Measurements from ENCODE around the gene TECPR2. TPM values are rescaled to one million over a fixed set of nuclear protein-coding genes. Genes with fewer than 3 reads are reported as not detected.

TECPR2 gene
- total RNA-seq, 1 donor from 2014 or later: 32.3 TPM

DNA sequence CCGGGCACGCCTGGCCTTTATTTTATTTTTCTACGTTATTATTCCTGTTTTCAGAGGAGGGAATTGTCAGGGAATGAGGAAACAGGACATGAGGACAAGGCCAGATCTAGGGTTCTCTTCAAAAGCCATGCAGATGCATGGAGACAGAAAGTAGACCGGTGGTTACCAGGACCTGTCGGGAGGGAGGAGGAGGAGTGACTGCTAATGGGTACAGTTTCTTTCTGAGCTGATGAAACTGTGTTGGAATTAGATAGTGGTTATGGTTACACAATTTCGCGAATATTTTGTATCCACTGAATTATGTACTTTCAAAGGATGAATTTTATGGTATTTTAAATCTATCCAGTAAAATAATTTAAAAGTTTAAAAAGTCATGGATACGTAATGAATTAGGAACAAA lies 31.9 kb upstream of the TECPR2 start:
- DNase-seq (ENCODE audit: extremely low read depth, low read depth, low spot score): no peak

DNA sequence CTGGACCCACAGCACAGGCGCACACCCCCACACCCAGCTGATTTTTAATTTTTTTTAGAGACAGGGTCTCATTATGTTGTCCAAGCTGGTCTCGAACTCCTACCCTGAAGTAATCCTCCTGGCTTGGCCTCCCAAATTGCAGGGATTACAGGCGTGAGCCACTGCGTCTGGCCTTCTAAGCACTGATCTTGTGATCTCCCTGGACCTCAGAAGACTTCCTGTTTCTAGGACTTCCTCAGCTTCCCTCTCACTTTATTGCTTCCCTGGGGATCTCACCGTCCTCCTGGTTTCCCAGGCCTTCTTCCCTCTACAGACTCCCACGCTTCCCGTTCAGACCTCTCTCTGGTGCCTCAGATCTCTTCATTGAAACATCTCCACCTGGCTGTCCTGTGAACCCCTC lies 29.4 kb upstream of the TECPR2 start:
- DNase-seq (ENCODE audit: extremely low read depth, low read depth, low spot score): no peak

DNA sequence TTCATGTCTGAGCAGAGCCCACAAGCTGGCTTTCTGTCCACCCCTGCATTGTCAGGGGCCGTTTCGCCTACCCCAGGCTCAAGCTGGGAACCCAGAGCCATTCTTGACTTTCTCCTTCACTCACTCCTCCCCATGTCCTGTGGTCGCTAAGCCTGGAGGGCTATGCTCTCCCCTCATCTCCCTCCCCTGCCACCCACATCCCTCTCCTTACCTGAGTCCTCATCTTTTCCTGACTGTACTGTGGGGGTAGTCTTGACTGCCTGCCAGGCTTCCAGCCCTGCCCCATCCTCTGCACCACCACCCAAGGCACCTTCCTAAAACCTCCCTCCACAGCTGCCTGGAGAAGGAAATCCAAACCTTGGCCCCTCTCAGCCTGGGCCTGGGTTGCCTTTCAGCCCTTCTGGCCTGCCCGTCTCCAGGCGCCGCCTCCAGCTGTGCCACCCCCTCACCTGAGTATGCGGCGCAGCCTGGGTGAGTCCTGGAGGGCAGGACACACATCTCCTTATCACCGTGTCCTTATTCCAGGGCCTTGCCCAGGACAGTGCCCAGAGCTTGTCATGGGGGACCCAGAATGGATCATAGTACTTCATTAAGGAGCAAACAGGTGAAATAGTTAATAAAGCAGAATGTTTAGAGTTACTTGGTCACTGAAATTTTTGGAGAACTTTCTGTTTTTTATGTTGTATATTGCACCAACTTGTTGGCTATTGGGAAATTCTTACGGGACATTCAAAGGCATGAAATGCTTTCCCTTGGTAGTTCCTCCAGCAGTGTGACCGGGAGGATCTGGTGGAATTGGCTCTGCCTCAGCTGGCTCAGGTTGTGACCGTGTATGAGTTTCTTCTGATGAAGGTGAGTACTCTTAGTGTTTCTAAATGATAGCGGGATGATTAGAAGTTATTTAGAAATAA lies 28.7 kb upstream of the TECPR2 start:
- no peak for DNase-seq (ENCODE audit: extremely low read depth, low read depth, low spot score)

DNA sequence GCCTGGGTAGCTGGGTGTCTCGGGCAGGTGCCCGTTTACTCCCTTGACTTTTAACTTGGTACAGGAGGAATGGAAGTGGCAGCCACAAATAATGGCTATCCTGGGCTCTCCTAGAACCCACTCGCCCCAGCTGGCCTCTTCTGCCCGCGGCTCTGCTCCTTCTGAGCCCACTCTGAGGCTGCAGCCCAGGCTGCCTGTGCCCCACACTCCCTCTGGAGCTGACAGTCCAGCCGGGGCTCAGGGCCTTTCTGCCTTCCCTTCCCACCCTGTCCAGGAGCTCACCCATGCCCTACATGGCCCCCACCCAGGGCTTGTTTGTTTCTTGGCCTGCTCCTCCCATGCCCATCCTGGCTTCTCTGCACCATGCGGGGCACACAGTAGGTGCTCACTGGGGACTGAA lies 27.6 kb upstream of the TECPR2 start:
- DNase-seq (ENCODE audit: extremely low read depth, low read depth, low spot score): no peak

DNA sequence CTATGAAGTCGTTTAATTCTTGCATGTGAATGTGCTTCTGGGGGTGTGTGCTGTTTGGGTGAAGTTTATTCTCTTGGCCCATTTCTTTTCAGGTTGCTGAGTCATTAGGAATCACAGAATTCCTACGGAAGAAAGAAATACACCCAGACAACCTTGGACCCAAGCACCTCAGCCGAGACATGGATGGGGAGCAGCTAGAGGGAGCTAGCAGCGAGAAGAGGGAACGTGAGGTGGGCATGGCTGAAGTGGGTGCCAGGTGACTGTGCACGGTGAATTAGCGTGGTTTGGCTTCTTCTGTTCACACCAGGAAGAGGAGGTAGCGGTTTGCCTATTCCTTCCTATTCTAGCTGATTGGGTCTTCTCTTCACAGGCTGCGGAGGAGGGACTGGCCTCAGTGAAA lies 24.0 kb upstream of the TECPR2 start:
- no peak for DNase-seq (ENCODE audit: extremely low read depth, low read depth, low spot score)

DNA sequence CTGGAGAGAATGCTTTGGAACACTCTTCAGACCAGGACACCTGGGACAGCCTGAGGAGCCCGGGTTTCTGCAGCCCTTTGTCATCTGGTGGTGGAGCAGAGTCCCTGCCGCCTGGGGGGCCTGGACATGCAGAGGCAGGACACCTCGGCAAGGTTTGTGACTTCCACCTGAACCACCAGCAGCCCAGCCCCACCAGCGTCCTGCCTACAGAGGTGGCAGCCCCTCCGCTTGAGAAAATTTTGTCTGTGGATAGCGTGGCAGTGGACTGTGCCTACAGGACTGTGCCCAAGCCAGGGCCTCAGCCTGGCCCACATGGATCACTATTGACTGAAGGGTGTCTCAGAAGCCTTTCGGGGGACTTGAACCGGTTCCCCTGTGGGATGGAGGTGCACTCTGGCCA lies 21.2 kb upstream of the TECPR2 start:
- no peak for DNase-seq (ENCODE audit: extremely low read depth, low read depth, low spot score)

DNA sequence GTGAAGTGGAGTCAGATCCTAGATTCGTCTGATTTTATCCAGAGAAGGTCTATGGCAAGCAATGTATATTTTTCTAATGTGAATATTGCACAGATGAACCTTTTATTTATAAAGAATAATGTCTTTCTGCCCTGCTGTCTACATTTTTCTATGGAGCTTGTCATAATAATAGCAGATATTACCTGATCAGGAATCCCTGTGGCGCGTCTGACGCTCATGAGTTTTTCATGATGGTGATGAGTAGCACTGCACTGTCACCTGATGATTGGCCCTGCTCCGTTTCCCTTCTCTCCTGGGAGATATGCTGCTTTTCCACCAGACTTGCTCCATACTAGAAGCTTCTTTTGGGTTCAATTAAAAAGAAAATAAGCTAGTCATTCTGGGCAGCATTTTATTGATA lies 20.5 kb upstream of the TECPR2 start:
- DNase-seq (ENCODE audit: extremely low read depth, low read depth, low spot score): no peak

DNA sequence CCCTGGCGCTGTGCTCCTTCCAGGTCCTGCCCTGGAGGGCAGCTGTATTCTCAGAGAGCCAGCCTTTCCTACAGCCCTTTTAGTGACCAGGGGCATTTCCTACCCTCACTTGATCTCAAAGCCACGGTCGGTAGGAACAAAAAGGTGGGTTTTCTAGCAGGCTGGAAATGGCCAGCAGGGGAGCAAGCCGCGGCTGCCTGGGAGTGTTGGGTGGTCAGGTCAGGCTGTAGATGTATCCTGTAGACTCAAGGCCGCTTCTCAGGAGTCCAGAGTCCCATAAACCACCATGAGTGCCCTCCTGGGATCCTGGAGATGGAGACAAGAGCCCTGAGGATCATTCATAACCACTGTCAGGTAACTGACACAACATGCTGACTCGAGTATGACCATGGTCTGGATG lies 18.7 kb upstream of the TECPR2 start:
- DNase-seq (ENCODE audit: extremely low read depth, low read depth, low spot score): no peak

DNA sequence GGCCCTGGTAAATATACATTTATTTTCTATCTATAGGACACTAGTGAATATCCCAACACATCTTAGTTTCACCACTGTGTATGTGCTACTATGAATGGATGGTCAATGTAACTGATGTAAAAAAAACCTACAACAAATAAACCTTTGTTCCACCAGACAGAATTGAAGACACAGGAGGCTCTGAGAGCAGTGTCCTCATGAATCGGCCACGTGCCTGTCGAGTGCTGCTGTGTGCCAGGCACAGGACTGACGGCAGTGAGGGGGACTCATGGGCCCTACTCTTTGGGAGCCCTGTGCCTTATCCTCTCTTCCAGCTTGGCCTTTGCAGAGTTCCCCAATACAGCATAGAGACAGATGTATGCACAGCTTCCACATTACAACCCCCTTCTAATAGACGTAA lies 18.3 kb upstream of the TECPR2 start:
- DNase-seq (ENCODE audit: extremely low read depth, low read depth, low spot score): no peak

DNA sequence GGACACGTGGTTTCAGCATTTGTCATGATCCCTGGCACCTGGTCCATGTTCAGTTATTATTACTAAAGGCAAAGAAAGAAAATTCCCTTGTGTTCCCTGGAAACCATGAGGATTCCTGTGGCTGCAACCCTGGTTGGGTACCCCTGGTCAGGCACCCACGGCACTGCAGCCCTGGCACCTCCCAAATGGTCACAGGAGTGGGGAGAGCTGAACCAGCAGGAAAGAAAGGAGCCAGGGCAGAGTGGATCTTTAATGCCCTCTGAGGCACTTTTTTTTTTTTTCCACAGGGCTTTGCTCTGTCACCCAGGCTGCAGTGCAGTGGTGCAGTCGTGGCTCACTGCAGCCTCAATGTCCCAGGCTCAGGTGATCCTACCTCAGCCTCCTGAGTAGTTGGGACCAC lies 17.5 kb upstream of the TECPR2 start:
- DNase-seq (ENCODE audit: extremely low read depth, low read depth, low spot score): no peak

DNA sequence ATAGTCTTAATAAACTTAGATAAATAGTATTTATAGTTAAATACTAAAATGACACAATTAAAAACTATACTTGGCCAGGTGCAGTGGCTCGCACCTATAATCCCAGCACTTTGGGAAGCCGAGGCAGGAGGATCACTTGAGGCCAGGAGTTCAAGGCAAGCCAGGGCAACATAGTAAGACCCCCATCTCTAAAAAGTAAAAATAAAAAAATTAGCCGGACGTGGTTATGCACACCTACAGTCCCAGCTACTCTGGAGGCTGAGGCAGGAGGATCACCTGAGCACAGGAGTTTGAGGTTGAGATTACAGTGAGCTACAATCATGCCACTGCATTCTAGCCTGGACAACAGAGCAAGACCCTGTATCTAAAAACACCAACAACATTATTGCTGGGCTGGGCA lies 16.1 kb upstream of the TECPR2 start:
- DNase-seq (ENCODE audit: extremely low read depth, low read depth, low spot score): no peak

DNA sequence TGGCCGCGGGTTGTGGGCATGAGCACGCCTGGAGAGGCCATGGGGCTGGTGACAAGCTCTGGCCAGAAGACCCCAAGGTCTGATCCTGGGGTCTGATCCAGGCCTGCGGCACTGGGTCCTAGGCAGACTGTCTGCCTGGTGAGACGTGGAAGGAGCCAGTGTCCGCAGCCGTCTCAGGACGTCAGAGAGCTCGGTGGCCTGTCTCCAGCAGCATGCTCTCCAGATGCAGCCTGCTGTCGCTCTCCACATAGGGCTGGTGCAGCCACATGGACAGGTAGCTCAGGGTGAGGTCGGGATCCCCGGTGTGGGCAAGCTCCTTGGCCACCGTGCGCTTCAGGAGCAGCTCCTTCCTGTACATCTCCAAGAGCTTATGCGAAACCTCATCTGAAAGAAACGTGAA lies 14.4 kb upstream of the TECPR2 start:
- no peak for DNase-seq (ENCODE audit: extremely low read depth, low read depth, low spot score)

DNA sequence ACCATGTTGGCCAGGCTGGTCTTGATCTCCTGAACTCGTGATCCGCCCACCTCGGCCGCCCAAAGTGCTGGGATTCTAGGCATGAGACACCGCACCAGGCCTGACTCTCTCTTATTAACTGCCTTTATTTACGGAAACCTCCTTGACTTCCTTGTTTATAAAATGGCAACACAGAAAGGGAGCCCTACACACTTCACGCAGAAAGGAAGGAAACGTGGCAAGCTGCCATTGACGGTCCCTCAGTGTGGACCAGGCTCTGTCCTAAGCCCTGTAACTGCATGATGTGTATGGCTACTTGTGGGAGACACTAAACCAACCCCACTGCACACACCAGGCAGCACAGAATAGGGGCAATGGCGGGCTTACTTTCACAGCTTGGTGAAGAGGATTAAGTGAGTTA lies 11.7 kb upstream of the TECPR2 start:
- DNase-seq (ENCODE audit: extremely low read depth, low read depth, low spot score): no peak

DNA sequence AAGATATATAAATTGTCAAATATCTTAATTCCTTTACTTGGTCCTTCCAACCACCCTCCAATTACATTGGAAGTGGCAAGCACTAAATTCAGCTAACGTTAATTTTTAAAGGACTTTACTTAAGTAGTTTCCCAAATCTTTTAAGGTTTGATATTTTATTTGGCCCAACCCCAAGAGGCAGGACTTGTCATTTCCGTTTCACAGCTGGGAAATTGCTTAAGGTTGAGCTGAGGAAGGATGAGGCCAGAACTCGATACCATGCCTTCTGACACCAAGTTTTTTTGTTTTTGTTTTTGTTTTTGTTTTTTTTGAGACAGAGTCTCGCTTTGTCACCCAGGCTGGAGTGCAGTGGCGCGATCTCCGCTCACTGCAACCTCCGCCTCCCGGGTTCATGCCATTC lies 11.1 kb upstream of the TECPR2 start:
- DNase-seq (ENCODE audit: extremely low read depth, low read depth, low spot score): peak; percentile 60

DNA sequence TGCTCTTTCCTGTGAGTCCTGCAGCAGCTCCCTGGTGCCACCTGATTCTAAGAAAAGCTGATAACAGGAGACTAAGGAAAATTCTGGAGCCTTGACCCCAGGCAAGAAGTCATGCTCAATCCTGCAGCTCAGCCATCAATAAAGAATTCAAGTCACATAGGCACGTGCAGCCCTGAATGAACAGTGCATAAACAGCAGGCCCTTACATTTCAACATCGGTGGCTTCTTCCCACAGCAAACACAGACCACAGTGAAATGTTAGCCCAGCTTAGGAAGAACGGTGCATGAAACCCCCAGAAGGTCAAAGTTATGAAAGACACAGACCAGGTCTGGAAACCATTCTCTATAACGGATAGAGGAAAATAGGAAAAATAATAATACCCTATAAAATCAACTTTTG lies 10.5 kb upstream of the TECPR2 start:
- DNase-seq (ENCODE audit: extremely low read depth, low read depth, low spot score): no peak

DNA sequence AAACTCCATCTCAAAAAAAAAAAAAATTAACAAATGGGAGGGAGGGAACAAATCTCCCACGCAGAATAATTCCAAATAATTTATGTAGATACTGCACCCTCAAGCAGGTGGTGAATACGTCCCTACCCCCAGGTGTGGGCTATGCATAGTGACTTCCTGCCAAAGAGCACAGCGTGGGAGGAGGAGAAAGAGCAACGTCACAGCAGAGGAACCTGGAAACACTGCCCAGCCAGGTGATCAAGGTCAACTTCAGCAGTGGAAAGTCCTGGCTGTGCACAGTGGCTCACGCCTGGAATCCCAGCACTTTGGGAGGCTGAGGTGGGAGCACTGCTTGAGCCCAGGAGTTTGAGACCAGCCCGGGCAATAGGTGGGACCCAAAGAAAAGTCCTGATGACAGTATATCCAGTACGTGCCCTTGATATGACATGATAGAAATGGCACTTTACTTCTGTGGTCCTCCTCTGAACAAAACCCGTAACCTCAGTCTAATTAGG lies 9.6 kb upstream of the TECPR2 start:
- DNase-seq (ENCODE audit: extremely low read depth, low read depth, low spot score): no peak

DNA sequence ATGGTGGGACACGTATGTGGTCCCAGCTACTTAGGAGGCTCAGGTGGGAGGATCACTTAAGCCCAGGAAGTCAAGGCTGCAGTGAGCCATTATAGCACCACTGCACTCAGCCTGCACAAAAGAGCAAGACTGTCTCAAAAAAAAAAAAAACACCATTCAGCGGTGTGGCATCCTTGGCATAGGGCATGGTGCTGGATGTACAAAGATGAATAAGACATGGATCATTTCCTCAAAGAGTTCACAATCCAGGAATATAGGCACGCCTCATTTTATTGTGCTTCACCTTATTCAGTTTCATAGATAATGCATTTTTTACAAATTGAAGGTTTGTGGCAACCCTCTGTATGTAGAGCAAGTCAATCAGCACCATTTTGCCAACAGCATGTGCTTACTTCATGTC lies 6.5 kb upstream of the TECPR2 start:
- no peak for DNase-seq (ENCODE audit: extremely low read depth, low read depth, low spot score)

DNA sequence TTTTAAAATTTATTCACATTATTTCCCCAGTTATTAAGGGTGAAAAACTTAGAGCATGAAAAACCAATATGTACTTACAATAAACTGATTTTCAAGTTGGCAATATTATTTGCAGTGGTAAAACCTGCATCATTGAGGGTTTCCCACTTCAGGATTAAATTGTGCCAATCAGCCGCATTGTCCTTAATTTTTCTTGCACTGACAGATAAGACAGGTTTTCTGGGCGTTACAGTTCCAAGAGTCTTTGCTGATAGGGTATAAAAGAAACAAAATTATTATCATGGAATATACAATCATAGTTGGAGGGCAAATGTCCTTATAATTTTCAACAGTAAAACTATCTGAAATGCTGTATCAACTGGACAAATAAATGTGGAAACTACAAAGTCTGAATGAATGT lies 3.4 kb upstream of the TECPR2 start:
- DNase-seq (ENCODE audit: extremely low read depth, low read depth, low spot score): no peak

DNA sequence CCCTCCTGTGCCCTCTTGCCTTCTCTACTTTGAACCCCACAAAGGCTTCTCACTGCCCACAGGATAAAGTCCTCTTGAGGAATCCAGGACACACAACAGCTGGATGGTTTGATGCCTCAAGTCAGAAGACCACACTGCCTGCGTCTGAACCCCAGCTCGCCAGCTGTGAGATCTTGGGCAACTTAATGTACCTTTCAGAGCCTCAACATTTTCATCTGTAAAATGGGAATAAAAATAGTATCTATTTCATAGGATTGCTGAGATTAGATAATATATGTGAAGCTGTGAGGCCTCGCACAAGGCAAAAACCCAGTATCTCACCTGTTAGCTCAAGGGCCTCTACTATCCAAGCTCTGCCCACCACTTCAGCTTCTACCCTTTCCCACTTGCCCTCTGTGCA lies 2.4 kb upstream of the TECPR2 start:
- DNase-seq (ENCODE audit: extremely low read depth, low read depth, low spot score): no peak

DNA sequence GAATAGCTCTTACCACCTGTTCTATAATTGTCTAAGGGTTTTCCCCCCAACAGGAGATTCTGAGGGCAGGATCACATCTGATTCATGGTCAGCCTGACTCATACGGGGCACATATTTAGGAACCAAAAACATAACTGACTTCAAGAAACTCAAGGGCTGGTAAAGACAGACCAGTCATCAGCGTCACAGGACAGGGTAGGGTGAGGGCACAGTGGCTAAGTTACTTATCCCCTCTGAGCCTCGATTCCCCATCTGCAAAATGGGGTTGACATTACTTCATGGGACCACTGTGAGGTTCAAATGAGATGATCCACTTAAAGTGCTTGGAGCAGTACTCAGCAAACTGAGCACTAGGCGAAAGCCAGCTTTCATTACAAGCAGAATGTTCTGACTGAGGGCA lies 657 bp upstream of the TECPR2 start:
- DNase-seq (ENCODE audit: extremely low read depth, low read depth, low spot score): no peak

DNA sequence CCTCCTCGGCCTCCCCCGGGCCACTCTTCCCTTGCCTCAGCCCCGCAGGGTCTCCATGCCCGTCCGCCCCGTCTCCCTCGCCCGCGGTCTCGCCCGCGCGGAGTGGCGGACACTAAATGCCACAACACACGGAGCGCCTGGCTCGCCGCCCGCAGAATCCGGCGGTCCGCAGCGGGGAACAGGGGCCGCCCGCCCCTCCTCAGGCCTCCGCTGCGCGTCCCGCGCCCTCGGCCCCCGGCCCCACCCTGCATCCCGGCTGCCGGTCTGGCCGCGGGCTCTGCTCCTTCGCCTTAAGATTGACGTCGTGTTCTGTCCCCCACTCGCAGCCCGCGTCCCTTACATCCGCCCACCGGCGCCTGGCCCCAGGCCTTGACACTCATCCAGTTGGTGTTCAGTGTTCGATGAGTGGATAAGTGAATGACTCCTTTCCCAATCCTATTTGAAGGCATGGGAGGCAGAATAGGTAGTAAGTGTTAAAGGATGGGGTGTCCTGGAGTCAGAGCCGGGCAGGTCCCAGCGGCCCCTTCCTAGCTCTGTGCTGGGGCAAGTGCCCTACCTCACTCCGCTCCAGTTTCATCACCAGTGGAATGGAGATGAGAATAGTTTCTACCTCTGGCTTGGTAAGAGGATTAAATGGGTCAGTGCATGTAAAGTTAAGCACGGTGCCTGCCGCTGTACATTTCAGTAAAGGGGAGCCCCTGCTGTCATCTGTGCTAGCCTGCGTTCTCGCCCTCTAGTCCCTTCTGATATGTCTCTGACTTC lies 622 bp downstream of the TECPR2 start:
- DNase-seq (ENCODE audit: extremely low read depth, low read depth, low spot score): no peak

DNA sequence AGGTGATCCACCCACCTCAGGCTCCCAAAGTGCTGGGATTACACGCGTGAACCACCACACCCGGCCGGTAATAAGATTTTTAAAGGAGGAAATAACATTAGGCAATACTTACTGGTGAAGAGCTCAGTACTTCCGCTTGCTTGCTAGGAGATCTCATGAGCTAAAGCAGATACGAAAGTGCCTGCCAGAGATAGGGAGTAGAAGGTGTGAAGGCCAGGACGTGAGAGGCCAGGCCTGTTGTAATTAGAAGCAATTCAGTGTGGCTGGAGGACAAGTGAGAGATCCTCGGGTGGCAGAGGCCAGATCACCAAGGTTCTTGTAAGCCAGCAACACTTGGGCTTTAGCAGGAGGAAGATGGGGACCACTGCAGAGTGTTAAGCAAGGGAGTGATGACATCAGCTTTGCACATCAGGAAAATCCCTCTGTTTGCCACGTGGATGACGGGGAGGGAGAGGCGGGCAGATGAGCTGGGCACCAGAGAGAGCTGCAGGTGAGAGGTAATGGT lies 7.6 kb downstream of the TECPR2 start:
- DNase-seq (ENCODE audit: extremely low read depth, low read depth, low spot score): no peak
